ENCODE data around the gene ANKRD10.

Gene ANKRD10

GRCh38 chr13:110923086-110923485, 8.2 kb upstream of the ANKRD10 start:
- H3K4me3 ChIP-seq (ENCODE audit: low read length): no peak overlapping the region
- no peaks in the 10 kb centered on the region for H3K36me3 ChIP-seq (ENCODE audit: control insufficient read depth, low read length)
- peaks cover 6% of the 10 kb centered on the region for H3K4me1 ChIP-seq (ENCODE audit: control insufficient read depth, low read length)
- no peak overlapping the region for H3K27ac ChIP-seq (ENCODE audit: low read depth, low read length)
- no peaks in the 10 kb centered on the region for H3K9me3 ChIP-seq (ENCODE audit: control insufficient read depth, insufficient read depth, low read length)
- peaks cover 32% of the 10 kb centered on the region for H3K27me3 ChIP-seq (ENCODE audit: control insufficient read depth, low read length)
- no peaks in the 10 kb centered on the region for H3F3A ChIP-seq (ENCODE audit: control insufficient read depth, insufficient read depth)
- H3K9me2 ChIP-seq (replicated peaks; ENCODE audit: control insufficient read depth, low read length): no peaks in the 10 kb centered on the region
- no peaks in the 10 kb centered on the region for H3K79me2 ChIP-seq (ENCODE audit: control insufficient read depth, low read length)
- H4K20me1 ChIP-seq (ENCODE audit: control insufficient read depth, insufficient read depth, low read depth, low read length): no peaks in the 10 kb centered on the region
- TF ChIP-seq CTCF (IDR thresholded peaks at IDR 0.05; ENCODE audit: low read depth, low read length, poor library complexity, severe bottlenecking) (no peak), EZH2phosphoT487 (IDR thresholded peaks at IDR 0.05; ENCODE audit: borderline replicate concordance, low read length) (no peak)
- H3K4me2 ChIP-seq (ENCODE audit: low read length): no peak overlapping the region

DNA sequence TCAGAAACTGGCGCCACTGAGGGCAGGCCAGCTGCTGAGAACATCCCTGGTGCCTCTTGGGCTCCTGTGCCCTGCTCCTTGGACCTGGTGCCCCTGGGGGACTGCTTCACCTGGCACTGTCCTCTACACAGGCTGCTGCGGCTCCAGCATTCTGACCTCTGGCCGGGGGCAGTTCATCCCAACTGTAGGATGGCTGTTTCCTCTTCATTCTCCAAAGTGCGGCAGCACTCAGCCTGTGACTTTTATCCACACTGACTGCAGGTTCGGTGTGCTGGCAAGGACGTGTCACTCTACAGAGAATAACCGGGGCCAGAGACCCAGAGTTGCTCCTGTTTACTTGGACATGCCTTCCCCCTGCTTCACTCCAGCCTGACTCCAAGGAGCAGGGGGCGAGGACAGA, 7.6 kb upstream of the ANKRD10 start:
- no peaks in the 10 kb centered on the region for H4K20me1 ChIP-seq (ENCODE audit: control insufficient read depth, insufficient read depth, low read depth, low read length)
- H3K79me2 ChIP-seq (ENCODE audit: control insufficient read depth, low read length): no peaks in the 10 kb centered on the region
- peaks cover 27% of the 10 kb centered on the region for H3K27me3 ChIP-seq (ENCODE audit: control insufficient read depth, low read length)
- no peaks in the 10 kb centered on the region for H3K9me2 ChIP-seq (replicated peaks; ENCODE audit: control insufficient read depth, low read length)
- no peak overlapping the region for H3K4me2 ChIP-seq (ENCODE audit: low read length)
- H3K4me1 ChIP-seq (ENCODE audit: control insufficient read depth, low read length): peaks cover 6% of the 10 kb centered on the region
- no peak overlapping the region for H3K27ac ChIP-seq (ENCODE audit: low read depth, low read length)
- TF ChIP-seq EZH2phosphoT487 (IDR thresholded peaks at IDR 0.05; ENCODE audit: borderline replicate concordance, low read length) (no peak), CTCF (IDR thresholded peaks at IDR 0.05; ENCODE audit: low read depth, low read length, poor library complexity, severe bottlenecking) (no peak)
- no peak overlapping the region for H3K4me3 ChIP-seq (ENCODE audit: low read length)
- no peaks in the 10 kb centered on the region for H3F3A ChIP-seq (ENCODE audit: control insufficient read depth, insufficient read depth)
- H3K9me3 ChIP-seq (ENCODE audit: control insufficient read depth, insufficient read depth, low read length): no peaks in the 10 kb centered on the region
- no peaks in the 10 kb centered on the region for H3K36me3 ChIP-seq (ENCODE audit: control insufficient read depth, low read length)

DNA sequence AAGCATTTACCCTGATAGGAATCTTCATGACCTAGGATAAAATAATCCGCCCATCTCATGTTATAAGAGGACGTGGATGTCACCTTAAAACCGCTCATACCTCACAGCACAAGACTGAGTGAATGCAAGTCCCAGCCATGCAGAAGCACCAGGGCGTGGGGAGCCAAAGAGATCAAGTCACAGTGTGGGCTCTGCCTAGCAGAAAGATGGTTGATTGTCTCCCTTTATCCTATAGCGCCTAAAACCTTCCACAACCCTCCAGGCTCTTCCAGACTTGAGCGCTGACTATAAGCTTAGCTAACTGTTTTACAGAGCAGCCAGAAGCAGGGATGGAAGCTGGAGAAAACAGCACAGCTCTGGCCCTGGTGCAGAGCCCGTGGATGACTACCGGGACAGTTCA, 6.8 kb upstream of the ANKRD10 start:
- Histone ChIP-seq H3K27me3 (ENCODE audit: control insufficient read depth, low read length) (peaks cover 27% of the 10 kb centered on the region), H3K36me3 (ENCODE audit: control insufficient read depth, low read length) (0 out of 2 replicates have a peak, but pooled peaks cover 2% of the 10 kb centered on the region), H3K9me3 (ENCODE audit: control insufficient read depth, insufficient read depth, low read length) (no peaks in the 10 kb centered on the region), H3K4me3 (ENCODE audit: low read length) (no peak overlapping the region), H3K27ac (ENCODE audit: low read depth, low read length) (no peak overlapping the region), H3F3A (ENCODE audit: control insufficient read depth, insufficient read depth) (no peaks in the 10 kb centered on the region), H3K79me2 (ENCODE audit: control insufficient read depth, low read length) (peaks cover 2% of the 10 kb centered on the region), H3K4me1 (ENCODE audit: control insufficient read depth, low read length) (peaks cover 8% of the 10 kb centered on the region), H3K4me2 (ENCODE audit: low read length) (no peak overlapping the region), H4K20me1 (ENCODE audit: control insufficient read depth, insufficient read depth, low read depth, low read length) (no peaks in the 10 kb centered on the region), H3K9me2 (replicated peaks; ENCODE audit: control insufficient read depth, low read length) (no peaks in the 10 kb centered on the region)
- TF ChIP-seq CTCF (IDR thresholded peaks at IDR 0.05; ENCODE audit: low read depth, low read length, poor library complexity, severe bottlenecking) (no peak), EZH2phosphoT487 (IDR thresholded peaks at IDR 0.05; ENCODE audit: borderline replicate concordance, low read length) (no peak)
